GM21529 (cell line): ENCODE data around the gene DESI2.

Experiments used
- ATAC-seq: cut with Tn5 transposase; IDR thresholded peaks from one replicate; pipeline ENCODE4 v1.9.1; 2021; ENCODE audit not compliant: unreplicated experiment

The DESI2 gene

DNA sequence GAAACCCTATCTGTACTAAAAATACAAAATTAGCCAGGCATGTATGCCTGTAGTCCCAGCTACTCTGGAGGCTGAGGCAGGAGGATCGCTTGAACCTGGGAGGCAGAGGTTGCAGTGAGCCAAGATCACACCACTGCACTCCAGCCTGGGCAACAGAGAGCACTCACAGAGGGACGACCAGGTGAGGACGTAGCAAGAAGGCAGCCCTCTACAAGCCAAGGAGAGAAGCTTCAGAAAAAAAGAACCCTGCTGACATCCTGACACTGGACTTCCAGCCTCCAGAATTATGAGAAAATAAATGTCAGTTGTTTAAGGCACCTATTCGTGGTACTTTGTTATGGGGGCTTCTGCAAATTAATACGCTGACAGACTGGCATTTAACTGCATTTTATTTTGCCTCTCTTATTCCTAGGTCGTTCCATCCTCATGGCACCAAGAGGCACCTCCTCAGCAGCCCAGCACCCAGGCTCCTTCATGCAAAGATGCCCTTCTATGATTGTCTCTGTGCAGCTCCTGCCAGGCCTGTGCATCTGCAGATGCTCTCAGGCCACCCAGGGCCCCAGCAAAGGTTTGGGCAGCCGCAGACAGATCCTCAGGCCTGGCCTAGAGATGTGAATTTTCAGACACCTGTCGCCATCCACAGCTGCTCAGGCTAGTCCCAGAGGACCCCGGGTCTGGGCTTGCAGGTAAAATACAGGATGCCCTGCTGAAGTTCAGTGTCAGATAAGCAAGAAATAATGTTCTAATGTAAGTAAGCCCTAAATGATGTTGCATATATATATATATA is 96.5 kb downstream of the DESI2 start:
- ATAC-seq, result no peak

DNA sequence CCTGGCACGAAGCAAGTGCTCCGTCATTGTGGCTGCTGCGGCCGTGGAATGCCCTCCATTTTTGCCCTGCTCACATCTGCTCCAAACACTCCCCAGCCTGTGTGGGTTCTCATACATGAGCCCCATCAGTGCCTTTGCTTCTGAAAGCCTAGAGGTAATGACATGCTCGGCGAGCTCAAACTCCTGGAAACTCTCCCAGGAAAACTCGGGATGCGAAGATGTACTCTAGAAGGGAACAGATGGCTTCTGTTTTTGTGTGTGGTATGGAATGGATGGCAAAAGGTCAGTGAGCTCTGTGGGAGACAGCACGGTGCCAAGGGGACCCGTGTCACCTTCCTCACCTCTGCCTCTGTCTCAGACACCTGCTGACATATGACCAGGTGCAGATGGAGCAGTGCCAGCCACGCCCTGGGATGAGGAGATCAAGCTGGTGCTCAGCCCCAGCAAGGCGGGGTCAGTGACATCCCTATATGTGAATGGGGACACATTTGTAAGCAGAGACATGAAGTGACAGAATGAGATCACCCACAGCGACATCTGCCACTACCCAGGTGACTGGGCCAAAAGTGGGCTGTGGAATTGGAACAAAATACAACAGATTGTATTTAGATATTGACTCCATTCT is 98.5 kb downstream of the DESI2 start:
- no peak for ATAC-seq

DNA sequence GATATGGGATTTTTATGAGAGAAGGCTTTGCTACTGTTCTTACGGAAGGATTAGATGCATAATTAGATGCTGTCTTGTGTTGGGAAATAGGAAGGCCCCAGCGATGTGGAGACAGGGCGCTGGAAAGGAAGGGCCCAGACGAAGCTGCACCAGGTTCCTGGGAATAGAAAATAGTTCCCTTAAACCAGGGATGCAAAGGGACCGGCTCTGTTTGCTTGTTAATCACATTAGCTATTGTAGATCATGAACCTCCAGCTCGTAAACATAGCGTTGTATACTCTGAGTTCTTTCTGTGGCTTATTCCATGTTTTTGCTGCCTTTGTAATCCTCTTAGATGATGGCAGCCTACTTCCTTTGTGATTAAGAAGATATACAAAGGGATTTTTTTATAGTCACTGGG is 102.7 kb downstream of the DESI2 start:
- no peak for ATAC-seq

DNA sequence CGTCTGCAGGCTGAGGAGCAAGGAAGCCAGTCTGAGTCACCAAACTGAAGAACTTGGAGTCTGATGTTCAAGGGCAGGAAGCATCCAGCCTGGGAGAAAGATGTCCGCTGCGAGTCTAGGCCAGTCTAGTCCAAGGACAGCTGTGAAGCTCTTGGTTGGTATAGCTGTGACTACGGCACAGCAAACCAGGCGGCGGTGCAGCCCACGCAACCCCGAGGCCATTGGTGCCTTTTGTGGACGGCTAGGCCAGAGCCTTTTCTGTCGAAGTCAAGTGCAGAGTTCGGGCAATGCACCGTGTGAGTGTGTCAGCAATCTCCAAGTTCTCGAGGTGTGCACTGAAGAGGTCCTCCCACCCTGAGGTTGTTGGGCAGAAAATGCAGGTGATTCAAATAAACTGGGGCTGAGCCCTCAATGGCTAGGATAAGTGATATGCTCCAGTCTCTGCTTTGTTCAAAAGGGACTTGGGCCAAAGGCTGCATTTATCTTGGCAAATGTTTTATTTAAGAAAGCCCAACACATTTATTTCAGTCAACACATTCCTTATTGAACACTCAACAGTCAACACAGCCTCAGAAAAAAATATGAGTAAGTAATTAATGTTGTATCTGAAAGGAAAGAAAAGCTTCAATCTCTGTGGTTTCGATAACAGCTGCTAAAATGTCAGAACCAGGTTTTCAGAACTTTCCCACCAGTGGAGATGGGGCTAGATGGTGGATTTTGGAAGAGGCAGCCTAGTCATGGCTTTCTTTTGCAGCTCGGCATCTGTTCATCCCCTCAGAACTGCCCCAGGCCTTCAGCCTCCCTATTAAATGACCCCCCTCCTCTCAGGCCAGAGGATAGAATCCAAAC is 104.4 kb downstream of the DESI2 start:
- ATAC-seq, result no peak
